WTC11 (cell line): ENCODE measurements around the gene CHADL.

Source experiments
- ATF6 ChIP-seq: sonication (generic); formaldehyde crosslinking; IDR thresholded peaks from 2 replicates; pipeline ENCODE4 v1.8.1; 2023; ENCODE audit warnings: mild to moderate bottlenecking, missing genetic modification reagents
- CREB1 ChIP-seq: sonication (generic); formaldehyde crosslinking; IDR thresholded peaks from 2 replicates; pipeline ENCODE4 v1.8.0; 2023; ENCODE audit warnings: mild to moderate bottlenecking, missing genetic modification reagents
- CTCF ChIP-seq: fragments of 200-600 bp; IDR thresholded peaks from 2 replicates; pipeline ENCODE4 v1.8.0; 2022; ENCODE audit warnings: antibody characterized with exemption
- ESRRA ChIP-seq: sonication (generic); formaldehyde crosslinking; IDR thresholded peaks from 2 replicates; pipeline ENCODE4 v1.8.1; 2022; ENCODE audit warnings: mild to moderate bottlenecking, missing genetic modification reagents, borderline replicate concordance
- MAX ChIP-seq: sonication (generic); formaldehyde crosslinking; IDR thresholded peaks from 2 replicates; pipeline ENCODE4 v1.8.0; 2022; ENCODE audit warnings: mild to moderate bottlenecking, missing genetic modification reagents
- USF2 ChIP-seq: sonication (generic); formaldehyde crosslinking; IDR thresholded peaks from 2 replicates; pipeline ENCODE4 v1.8.1; 2023; ENCODE audit warnings: mild to moderate bottlenecking, missing genetic modification reagents, moderate library complexity

- no peak for TF ChIP-seq CTCF
- no peak for TF ChIP-seq MAX
- no peak for TF ChIP-seq ATF6 (CRISPR knock-in tag)
- no peak for TF ChIP-seq CREB1 (CRISPR knock-in tag)
- no peak for TF ChIP-seq USF2
- TF ChIP-seq ESRRA (CRISPR knock-in tag): no peak
Measured at GRCh38 chr22:41267958-41268357, 27.2 kb upstream of the CHADL start.
